Panc1 (cell line): ENCODE measurements around the gene RAPGEF1. TPM values are rescaled to one million over a fixed set of nuclear protein-coding genes. Genes with fewer than 3 reads are reported as not detected.

Experiments
- ATAC-seq: fragments of 200-7000 bp; cut with Tn5 transposase; 2 replicates; pipeline ENCODE4 v1.9.1; 2020; ENCODE audit warnings: mild to moderate bottlenecking, moderate library complexity
- BruUV-seq: library from RNA; stranded (reverse); fragments of 400-500 nt; replicated peaks from 2 replicates; lab custom pipeline; 2021; lab: Mats Ljungman, UMichigan
- CTCF ChIA-PET: fragments of 300-600 bp; sonication (Branson Sonifier 250); formaldehyde crosslinking; loops from one replicate; lab custom pipeline; 2022; ENCODE audit warnings: antibody characterized with exemption; lab: Charles Lee
- POLR2A ChIA-PET: fragments of 300-600 bp; sonication (Branson Sonifier 250); formaldehyde crosslinking; loops from one replicate; lab custom pipeline; 2022; ENCODE audit warnings: antibody characterized with exemption; lab: Charles Lee
- DNase-seq: peaks from one replicate; pipeline ENCODE4 v3.0.0-alpha.2; 2010; ENCODE audit warnings: low read depth, low spot score
- H3K27ac ChIP-seq: 2 replicates; pipeline ENCODE4 v1.5.1; 2011; ENCODE audit warnings: mild to moderate bottlenecking, low read length, inconsistent platforms
- H3K27me3 ChIP-seq: fragments of 200-500 bp; sonication (Bioruptor generic); 2 replicates; pipeline ENCODE4 v1.6.0; 2014; ENCODE audit warnings: low read length, inconsistent platforms; ENCODE audit not compliant: control insufficient read depth, insufficient read depth
- H3K36me3 ChIP-seq: fragments of 200-500 bp; sonication (Bioruptor generic); 2 replicates; pipeline ENCODE4 v1.5.1; 2014; ENCODE audit warnings: inconsistent platforms, mild to moderate bottlenecking, low read length, moderate library complexity; ENCODE audit not compliant: control insufficient read depth, insufficient read depth
- H3K4me1 ChIP-seq: 2 replicates; pipeline ENCODE4 v1.5.1; 2011; ENCODE audit warnings: inconsistent platforms, mild to moderate bottlenecking, low read length, moderate library complexity; ENCODE audit not compliant: control insufficient read depth, insufficient read depth
- H3K4me3 ChIP-seq, 2 experiments: 2 replicates each; pipeline ENCODE4 v1.5.1; 2011 to 2012; ENCODE audit warnings: low read depth in 2 of 2, low read length in 2 of 2, mild to moderate bottlenecking in 2 of 2, inconsistent platforms in 1 of 2, moderate library complexity in 1 of 2
- H3K9me3 ChIP-seq: fragments of 200-500 bp; sonication (Bioruptor generic); 2 replicates; pipeline ENCODE4 v1.5.1; 2014; ENCODE audit warnings: low read depth, mild to moderate bottlenecking, inconsistent platforms, low read length, moderate library complexity; ENCODE audit not compliant: control insufficient read depth, insufficient read depth
- POLR2AphosphoS5 ChIP-seq: IDR thresholded peaks from 2 replicates; pipeline ENCODE4 v1.6.1; 2012; ENCODE audit warnings: mild to moderate bottlenecking, low read depth, low read length, moderate library complexity
- SIN3A ChIP-seq: IDR thresholded peaks from 2 replicates; pipeline ENCODE4 v1.6.1; 2012; ENCODE audit warnings: low read depth, mild to moderate bottlenecking, low read length, moderate library complexity, borderline replicate concordance; ENCODE audit not compliant: insufficient read depth
- TCF7L2 ChIP-seq: IDR thresholded peaks from 2 replicates; pipeline ENCODE4 v1.6.1; 2011; ENCODE audit warnings: mild to moderate bottlenecking, low read depth, low read length, inconsistent platforms
- in situ Hi-C: cut with HindIII; loops from 2 replicates; pipeline ENCODE4 v1.10.0; 2016; ENCODE audit warnings: low sequenced_read_pairs, low pct_unique_long_range_greater_than_20kb
- intact Hi-C: fragments of 100-400 bp; cut with micrococcal nuclease; formaldehyde crosslinking; loops from one replicate; pipeline ENCODE4 v1.10.0; 2022; ENCODE audit not compliant: unreplicated experiment
- total RNA-seq: library from RNA; stranded (reverse); gene quantifications from one replicate; pipeline ENCODE4 v1.2.1, GENCODE V29; 2021; ENCODE audit not compliant: unreplicated experiment
- TF ChIP-seq, protein P1 (sequence below), 2 experiments: IDR thresholded peaks; 2 replicates each; pipeline ENCODE4 v1.6.1; 2011 to 2012; ENCODE audit warnings: low read depth in 2 of 2, control low read depth in 1 of 2, low read length in 1 of 2, mild to moderate bottlenecking in 1 of 2, moderate library complexity in 1 of 2; ENCODE audit not compliant: insufficient read depth in 1 of 2
- TF ChIP-seq, protein P2 (sequence below): fragments of 450-650 bp; IDR thresholded peaks from 2 replicates; pipeline ENCODE4 v1.5.1; 2017; ENCODE audit warnings: mild to moderate bottlenecking

The RAPGEF1 gene
- total RNA-seq, 1 experiment from 2014 or later = 86.8 TPM

DNA sequence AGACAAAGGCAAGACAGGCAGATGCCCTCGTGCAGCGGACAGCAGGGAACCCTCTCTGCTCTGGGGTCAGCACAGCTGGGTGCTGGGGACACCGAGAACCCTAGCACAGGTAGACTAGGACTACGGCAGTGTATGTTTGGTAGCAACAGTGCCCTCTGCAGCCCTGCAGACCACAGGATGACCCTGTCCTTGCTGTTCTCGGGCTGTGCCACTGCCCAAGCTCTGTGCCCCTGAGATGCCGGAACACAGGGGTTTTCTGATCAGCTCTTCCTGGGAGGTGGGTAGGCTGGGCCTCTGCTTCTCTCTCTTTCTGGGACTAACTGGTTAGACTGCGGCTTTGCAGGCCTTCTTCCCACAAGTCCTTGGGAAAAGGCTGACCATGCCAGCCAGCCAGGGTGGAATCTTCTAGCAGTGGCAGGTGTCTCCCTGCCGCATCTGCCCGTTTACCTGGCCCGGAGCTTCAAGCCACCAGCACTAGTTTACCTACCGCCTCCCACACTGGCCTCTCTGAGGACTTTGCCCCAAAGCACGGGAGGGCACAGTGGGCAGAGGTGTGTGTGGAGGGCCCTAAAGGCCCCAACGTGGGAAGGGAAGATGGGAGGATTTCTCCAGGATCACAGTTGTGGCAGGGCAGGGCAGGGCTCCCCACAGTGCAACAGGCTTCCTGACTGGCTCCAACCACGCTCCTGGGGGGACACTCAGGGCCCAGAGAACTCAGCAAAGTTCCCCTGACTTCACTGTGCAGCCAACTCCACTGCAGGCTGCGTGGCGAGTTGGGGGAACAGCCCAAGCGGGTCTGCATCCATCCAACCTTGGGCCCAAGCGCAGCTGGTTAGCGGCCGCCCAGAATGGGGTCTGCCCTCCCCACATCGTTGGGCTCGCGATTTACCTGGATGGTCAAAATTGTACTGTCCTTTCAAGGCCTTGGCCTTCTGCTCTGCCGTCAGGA is 210.0 kb downstream of the RAPGEF1 start:
- ATAC-seq = no peak
- Histone ChIP-seq H3K4me1 (peaks cover 10% of the 10 kb centered on the region), H3K27me3 (no peaks in the 10 kb centered on the region), H3K36me3 (no peaks in the 10 kb centered on the region), H3K9me3 (no peaks in the 10 kb centered on the region), H3K4me3 (peak overlapping the region; percentile 66 to 68), H3K27ac (peak overlapping the region; percentile 69)
- intact Hi-C loops = no loop called here
- in situ Hi-C loops = no loop called here
- POLR2A ChIA-PET = no interaction called here
- BruUV-seq = no TSS peak
- CTCF ChIA-PET = interaction anchor here (0.6 kb wide), 1 partner anchor 181 kb away, joined by 6 read pairs; no protein-coding TSS in a partner anchor
- TF ChIP-seq, protein P1, sequence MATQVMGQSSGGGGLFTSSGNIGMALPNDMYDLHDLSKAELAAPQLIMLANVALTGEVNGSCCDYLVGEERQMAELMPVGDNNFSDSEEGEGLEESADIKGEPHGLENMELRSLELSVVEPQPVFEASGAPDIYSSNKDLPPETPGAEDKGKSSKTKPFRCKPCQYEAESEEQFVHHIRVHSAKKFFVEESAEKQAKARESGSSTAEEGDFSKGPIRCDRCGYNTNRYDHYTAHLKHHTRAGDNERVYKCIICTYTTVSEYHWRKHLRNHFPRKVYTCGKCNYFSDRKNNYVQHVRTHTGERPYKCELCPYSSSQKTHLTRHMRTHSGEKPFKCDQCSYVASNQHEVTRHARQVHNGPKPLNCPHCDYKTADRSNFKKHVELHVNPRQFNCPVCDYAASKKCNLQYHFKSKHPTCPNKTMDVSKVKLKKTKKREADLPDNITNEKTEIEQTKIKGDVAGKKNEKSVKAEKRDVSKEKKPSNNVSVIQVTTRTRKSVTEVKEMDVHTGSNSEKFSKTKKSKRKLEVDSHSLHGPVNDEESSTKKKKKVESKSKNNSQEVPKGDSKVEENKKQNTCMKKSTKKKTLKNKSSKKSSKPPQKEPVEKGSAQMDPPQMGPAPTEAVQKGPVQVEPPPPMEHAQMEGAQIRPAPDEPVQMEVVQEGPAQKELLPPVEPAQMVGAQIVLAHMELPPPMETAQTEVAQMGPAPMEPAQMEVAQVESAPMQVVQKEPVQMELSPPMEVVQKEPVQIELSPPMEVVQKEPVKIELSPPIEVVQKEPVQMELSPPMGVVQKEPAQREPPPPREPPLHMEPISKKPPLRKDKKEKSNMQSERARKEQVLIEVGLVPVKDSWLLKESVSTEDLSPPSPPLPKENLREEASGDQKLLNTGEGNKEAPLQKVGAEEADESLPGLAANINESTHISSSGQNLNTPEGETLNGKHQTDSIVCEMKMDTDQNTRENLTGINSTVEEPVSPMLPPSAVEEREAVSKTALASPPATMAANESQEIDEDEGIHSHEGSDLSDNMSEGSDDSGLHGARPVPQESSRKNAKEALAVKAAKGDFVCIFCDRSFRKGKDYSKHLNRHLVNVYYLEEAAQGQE (IDR thresholded peaks at IDR 0.05; ENCODE audit: insufficient read depth in 1 of 2, low read depth in 2 of 2, low read length in 1 of 2) = no peak
- TF ChIP-seq POLR2AphosphoS5 = no peak
- TF ChIP-seq SIN3A = no peak
- TF ChIP-seq TCF7L2 = no peak
- TF ChIP-seq, protein P2, sequence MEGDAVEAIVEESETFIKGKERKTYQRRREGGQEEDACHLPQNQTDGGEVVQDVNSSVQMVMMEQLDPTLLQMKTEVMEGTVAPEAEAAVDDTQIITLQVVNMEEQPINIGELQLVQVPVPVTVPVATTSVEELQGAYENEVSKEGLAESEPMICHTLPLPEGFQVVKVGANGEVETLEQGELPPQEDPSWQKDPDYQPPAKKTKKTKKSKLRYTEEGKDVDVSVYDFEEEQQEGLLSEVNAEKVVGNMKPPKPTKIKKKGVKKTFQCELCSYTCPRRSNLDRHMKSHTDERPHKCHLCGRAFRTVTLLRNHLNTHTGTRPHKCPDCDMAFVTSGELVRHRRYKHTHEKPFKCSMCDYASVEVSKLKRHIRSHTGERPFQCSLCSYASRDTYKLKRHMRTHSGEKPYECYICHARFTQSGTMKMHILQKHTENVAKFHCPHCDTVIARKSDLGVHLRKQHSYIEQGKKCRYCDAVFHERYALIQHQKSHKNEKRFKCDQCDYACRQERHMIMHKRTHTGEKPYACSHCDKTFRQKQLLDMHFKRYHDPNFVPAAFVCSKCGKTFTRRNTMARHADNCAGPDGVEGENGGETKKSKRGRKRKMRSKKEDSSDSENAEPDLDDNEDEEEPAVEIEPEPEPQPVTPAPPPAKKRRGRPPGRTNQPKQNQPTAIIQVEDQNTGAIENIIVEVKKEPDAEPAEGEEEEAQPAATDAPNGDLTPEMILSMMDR = no peak
- no peak for DNase-seq

DNA sequence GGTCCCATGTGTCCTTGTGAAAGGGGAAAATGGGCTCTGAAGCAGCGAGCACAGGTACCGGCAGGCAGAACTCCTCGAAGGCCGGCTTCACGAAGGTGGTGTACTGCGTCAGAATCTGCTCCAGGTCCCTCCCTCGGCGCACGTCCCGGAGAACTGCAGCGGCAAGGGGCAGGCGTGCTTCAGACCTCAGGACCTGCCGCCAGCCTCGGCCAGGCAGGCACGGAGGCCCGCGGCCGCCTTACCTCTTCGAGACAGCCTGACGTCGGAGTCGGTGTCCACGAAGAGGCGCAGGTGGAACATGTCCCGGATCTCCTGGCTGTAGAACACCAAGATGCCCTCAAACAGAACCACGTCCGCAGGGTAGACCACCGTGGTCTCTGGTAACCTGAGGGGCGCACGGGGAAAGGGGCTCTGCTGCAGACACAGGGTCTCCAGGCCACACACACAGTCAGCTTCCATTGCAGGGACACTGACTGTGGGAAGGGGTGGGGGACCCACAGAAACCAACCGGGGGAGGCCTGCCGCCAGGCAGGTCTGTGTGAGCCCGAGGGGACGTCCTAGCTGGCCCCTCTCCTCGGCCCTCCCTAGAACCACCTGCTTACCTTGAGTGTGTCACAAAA is 210.9 kb downstream of the RAPGEF1 start:
- TF ChIP-seq, protein P1 (IDR thresholded peaks at IDR 0.05; ENCODE audit: insufficient read depth in 1 of 2, low read depth in 2 of 2, low read length in 1 of 2) = no peak
- no peak for TF ChIP-seq SIN3A
- TF ChIP-seq POLR2AphosphoS5 = no peak
- no peak for TF ChIP-seq TCF7L2
- TF ChIP-seq, protein P2 = no peak
- intact Hi-C loops (no loop called here), in situ Hi-C loops (no loop called here)
- ChIA-PET CTCF (no interaction called here), POLR2A (no interaction called here)
- Histone ChIP-seq H3K27ac (no peak overlapping the region), H3K4me1 (0 out of 2 replicates have a peak, but pooled peaks cover 5% of the 10 kb centered on the region), H3K27me3 (no peaks in the 10 kb centered on the region), H3K4me3 (no peak overlapping the region), H3K36me3 (no peaks in the 10 kb centered on the region), H3K9me3 (no peaks in the 10 kb centered on the region)
- DNase-seq (no peak), ATAC-seq (no peak)
- no TSS peak for BruUV-seq
